ENCODE data around the gene TXNDC8.

- TF ChIP-seq CTCF (conservative IDR thresholded peaks at IDR 0.05; ENCODE audit: low read length): no peak
- no peak for TF ChIP-seq EZH2phosphoT487 (IDR thresholded peaks at IDR 0.05; ENCODE audit: borderline replicate concordance)
Measured at GRCh38 chr9:110334183-110334582, 3.5 kb downstream of the TXNDC8 start.
